B cell (primary cell): ENCODE measurements around the gene SHMT1.

ENCODE experiments used
- EZH2 ChIP-seq: IDR thresholded peaks from 2 replicates; pipeline ENCODE4 v1.6.1; 2012; ENCODE audit warnings: borderline replicate concordance, low read depth, mild to moderate bottlenecking, moderate library complexity, low read length; ENCODE audit not compliant: insufficient read depth, poor library complexity, severe bottlenecking
- TF ChIP-seq, protein P1 (sequence below): fragments of 200-600 bp; IDR thresholded peaks from one replicate; pipeline ENCODE4 v1.8.0; 2022; ENCODE audit warnings: antibody characterized with exemption, mild to moderate bottlenecking

- TF ChIP-seq, protein P1, sequence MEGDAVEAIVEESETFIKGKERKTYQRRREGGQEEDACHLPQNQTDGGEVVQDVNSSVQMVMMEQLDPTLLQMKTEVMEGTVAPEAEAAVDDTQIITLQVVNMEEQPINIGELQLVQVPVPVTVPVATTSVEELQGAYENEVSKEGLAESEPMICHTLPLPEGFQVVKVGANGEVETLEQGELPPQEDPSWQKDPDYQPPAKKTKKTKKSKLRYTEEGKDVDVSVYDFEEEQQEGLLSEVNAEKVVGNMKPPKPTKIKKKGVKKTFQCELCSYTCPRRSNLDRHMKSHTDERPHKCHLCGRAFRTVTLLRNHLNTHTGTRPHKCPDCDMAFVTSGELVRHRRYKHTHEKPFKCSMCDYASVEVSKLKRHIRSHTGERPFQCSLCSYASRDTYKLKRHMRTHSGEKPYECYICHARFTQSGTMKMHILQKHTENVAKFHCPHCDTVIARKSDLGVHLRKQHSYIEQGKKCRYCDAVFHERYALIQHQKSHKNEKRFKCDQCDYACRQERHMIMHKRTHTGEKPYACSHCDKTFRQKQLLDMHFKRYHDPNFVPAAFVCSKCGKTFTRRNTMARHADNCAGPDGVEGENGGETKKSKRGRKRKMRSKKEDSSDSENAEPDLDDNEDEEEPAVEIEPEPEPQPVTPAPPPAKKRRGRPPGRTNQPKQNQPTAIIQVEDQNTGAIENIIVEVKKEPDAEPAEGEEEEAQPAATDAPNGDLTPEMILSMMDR, result no peak
- no peak for TF ChIP-seq EZH2
Measured at GRCh38 chr17:18332909-18333489, 30.4 kb downstream of the SHMT1 start.
